Activated CD8-positive, alpha-beta memory T cell treated with anti-CD3 and anti-CD28 coated beads, Interleukin-2, amount 10 ng/mL, durations not matched to agents 7 days and 5 days (primary cell): ENCODE measurements around the gene RMDN2. TPM values are rescaled to one million over a fixed set of nuclear protein-coding genes. Genes with fewer than 3 reads are reported as not detected.
"Not testable (repeated sequence)": the region's sequence is repeated elsewhere in the genome, so short reads cannot be mapped to it uniquely, and the experiment has no call there.

Experiments
- ATAC-seq: fragments of 150-1000 bp; cut with Tn5 transposase; one replicate; pipeline ENCODE4 v1.10.0; 2021; ENCODE audit warnings: moderate library complexity
- CTCF ChIA-PET: fragments of 350-600 bp; sonication (Branson Sonifier 250); formaldehyde crosslinking; loops from one replicate; lab custom pipeline; 2021; ENCODE audit warnings: antibody characterized with exemption; lab: Charles Lee
- DNase-seq: peaks from one replicate; pipeline ENCODE4 v3.0.0-alpha.2; 2020
- H3K27ac Mint-ChIP-seq: one replicate; pipeline ENCODE4 v1.8.0; 2021; ENCODE audit warnings: mild to moderate bottlenecking, mixed read lengths
- H3K27me3 Mint-ChIP-seq: one replicate; pipeline ENCODE4 v1.8.0; 2021; ENCODE audit warnings: mixed read lengths
- H3K36me3 Mint-ChIP-seq: one replicate; pipeline ENCODE4 v1.8.0; 2021; ENCODE audit warnings: mild to moderate bottlenecking, mixed read lengths
- H3K4me1 Mint-ChIP-seq: one replicate; pipeline ENCODE4 v1.8.0; 2021; ENCODE audit warnings: mixed read lengths
- H3K4me3 Mint-ChIP-seq: one replicate; pipeline ENCODE4 v1.8.0; 2021; ENCODE audit warnings: mild to moderate bottlenecking, moderate library complexity, mixed read lengths
- H3K9me3 Mint-ChIP-seq: one replicate; pipeline ENCODE4 v1.8.0; 2022; ENCODE audit warnings: low read depth, mixed read lengths
- total RNA-seq, 2 experiments: library from RNA; stranded (reverse); gene quantifications; one replicate each; pipeline ENCODE4 v1.2.3, GENCODE V29; 2021

RMDN2 gene
- total RNA-seq, 2 experiments from 2014 or later: 1.5 to 1.6 TPM

- H3K36me3 Mint-ChIP-seq: peaks cover 1% of the 10 kb centered on the region
- peaks cover 3% of the 10 kb centered on the region for H3K4me1 Mint-ChIP-seq
- H3K27me3 Mint-ChIP-seq: peaks cover 12% of the 10 kb centered on the region
- no peak overlapping the region for H3K27ac Mint-ChIP-seq
- H3K9me3 Mint-ChIP-seq: no peaks in the 10 kb centered on the region
- no peak overlapping the region for H3K4me3 Mint-ChIP-seq
- DNase-seq: no peak
- CTCF ChIA-PET: no interaction called here
- ATAC-seq: no peak
These were observed 62.1 kb downstream of the RMDN2 start for GRCh38 chr2:37987098-37987775.

GRCh38 chr2:37992601-37993000 lies 67.5 kb downstream of the RMDN2 start:
- no peaks in the 10 kb centered on the region for H3K9me3 Mint-ChIP-seq
- H3K4me3 Mint-ChIP-seq: no peak overlapping the region
- no peak overlapping the region for H3K27ac Mint-ChIP-seq
- ATAC-seq (no peak), DNase-seq (no peak)
- H3K36me3 Mint-ChIP-seq: peaks cover 1% of the 10 kb centered on the region
- no peaks in the 10 kb centered on the region for H3K4me1 Mint-ChIP-seq
- CTCF ChIA-PET: interaction anchor here (0.7 to 1.5 kb wide), 3 partner anchors 181 to 282 kb away, joined by 3 to 4 read pairs (median 3); no protein-coding TSS in a partner anchor
- H3K27me3 Mint-ChIP-seq: no peaks in the 10 kb centered on the region

GRCh38 chr2:37993143-37993542 lies 68.1 kb downstream of the RMDN2 start:
- CTCF ChIA-PET: interaction anchor here (0.7 to 1.5 kb wide), 3 partner anchors 11 to 281 kb away, joined by 3 to 7 read pairs (median 3); no protein-coding TSS in a partner anchor
- no peaks in the 10 kb centered on the region for H3K4me1 Mint-ChIP-seq
- H3K4me3 Mint-ChIP-seq: no peak overlapping the region
- H3K36me3 Mint-ChIP-seq: peaks cover 1% of the 10 kb centered on the region
- H3K27ac Mint-ChIP-seq: no peak overlapping the region
- H3K9me3 Mint-ChIP-seq: no peaks in the 10 kb centered on the region
- no peaks in the 10 kb centered on the region for H3K27me3 Mint-ChIP-seq
- no peak for DNase-seq
- no peak for ATAC-seq

GRCh38 chr2:37997629-37998028 lies 72.5 kb downstream of the RMDN2 start:
- no peak for DNase-seq
- CTCF ChIA-PET: no interaction called here
- H3K27ac Mint-ChIP-seq: no peak overlapping the region
- H3K36me3 Mint-ChIP-seq: no peaks in the 10 kb centered on the region
- no peaks in the 10 kb centered on the region for H3K4me1 Mint-ChIP-seq
- no peak overlapping the region for H3K4me3 Mint-ChIP-seq
- H3K27me3 Mint-ChIP-seq: no peaks in the 10 kb centered on the region
- H3K9me3 Mint-ChIP-seq: no peaks in the 10 kb centered on the region
- ATAC-seq: no peak

GRCh38 chr2:38000485-38001222 lies 75.6 kb downstream of the RMDN2 start:
- DNase-seq (no peak), ATAC-seq (no peak)
- no peak overlapping the region for H3K4me3 Mint-ChIP-seq
- no peak overlapping the region for H3K27ac Mint-ChIP-seq
- H3K9me3 Mint-ChIP-seq: no peaks in the 10 kb centered on the region
- no peaks in the 10 kb centered on the region for H3K36me3 Mint-ChIP-seq
- H3K27me3 Mint-ChIP-seq: no peaks in the 10 kb centered on the region
- H3K4me1 Mint-ChIP-seq: no peaks in the 10 kb centered on the region
- CTCF ChIA-PET: no interaction called here

GRCh38 chr2:38010187-38010586 lies 85.1 kb downstream of the RMDN2 start:
- H3K4me1 Mint-ChIP-seq, H3K36me3 Mint-ChIP-seq, H3K4me3 Mint-ChIP-seq, H3K27ac Mint-ChIP-seq, DNase-seq, CTCF ChIA-PET, H3K9me3 Mint-ChIP-seq, ATAC-seq, H3K27me3 Mint-ChIP-seq: not testable (repeated sequence)

GRCh38 chr2:38010995-38011394 lies 85.9 kb downstream of the RMDN2 start:
- Mint-ChIP-seq H3K4me3 (no peak overlapping the region), H3K27me3 (no peaks in the 10 kb centered on the region), H3K9me3 (no peaks in the 10 kb centered on the region), H3K36me3 (no peaks in the 10 kb centered on the region), H3K27ac (no peak overlapping the region), H3K4me1 (no peaks in the 10 kb centered on the region)
- CTCF ChIA-PET: no interaction called here
- DNase-seq: no peak
- ATAC-seq: no peak

- CTCF ChIA-PET: no interaction called here
- DNase-seq (no peak), ATAC-seq (no peak)
- H3K27ac Mint-ChIP-seq: no peak overlapping the region
- no peaks in the 10 kb centered on the region for H3K4me1 Mint-ChIP-seq
- H3K4me3 Mint-ChIP-seq: no peak overlapping the region
- H3K9me3 Mint-ChIP-seq: no peaks in the 10 kb centered on the region
- no peaks in the 10 kb centered on the region for H3K36me3 Mint-ChIP-seq
- H3K27me3 Mint-ChIP-seq: no peaks in the 10 kb centered on the region
These were observed 88.2 kb downstream of the RMDN2 start for GRCh38 chr2:38013158-38013752.

GRCh38 chr2:38016219-38016618 lies 91.1 kb downstream of the RMDN2 start:
- Mint-ChIP-seq H3K36me3 (no peaks in the 10 kb centered on the region), H3K4me1 (no peaks in the 10 kb centered on the region), H3K27me3 (no peaks in the 10 kb centered on the region), H3K4me3 (no peak overlapping the region), H3K27ac (no peak overlapping the region), H3K9me3 (no peaks in the 10 kb centered on the region)
- DNase-seq (no peak), ATAC-seq (no peak)
- CTCF ChIA-PET: no interaction called here

GRCh38 chr2:38017836-38018235 lies 92.7 kb downstream of the RMDN2 start:
- Mint-ChIP-seq H3K4me1 (no peaks in the 10 kb centered on the region), H3K9me3 (no peaks in the 10 kb centered on the region), H3K36me3 (no peaks in the 10 kb centered on the region), H3K4me3 (no peak overlapping the region), H3K27ac (no peak overlapping the region), H3K27me3 (no peaks in the 10 kb centered on the region)
- ATAC-seq: no peak
- CTCF ChIA-PET: no interaction called here
- no peak for DNase-seq

GRCh38 chr2:38020359-38021069 lies 95.4 kb downstream of the RMDN2 start:
- CTCF ChIA-PET: interaction anchor here (0.5 kb wide), 1 partner anchor 763 kb away, joined by 3 read pairs; no protein-coding TSS in a partner anchor
- H3K27me3 Mint-ChIP-seq: peaks cover 13% of the 10 kb centered on the region
- not testable (repeated sequence) for H3K27ac Mint-ChIP-seq, H3K36me3 Mint-ChIP-seq, H3K4me3 Mint-ChIP-seq, ATAC-seq, H3K9me3 Mint-ChIP-seq, H3K4me1 Mint-ChIP-seq, DNase-seq

GRCh38 chr2:38021589-38021988 lies 96.5 kb downstream of the RMDN2 start:
- no peaks in the 10 kb centered on the region for H3K36me3 Mint-ChIP-seq
- no peak overlapping the region for H3K27ac Mint-ChIP-seq
- no peak for DNase-seq
- peaks cover 16% of the 10 kb centered on the region for H3K27me3 Mint-ChIP-seq
- ATAC-seq: no peak
- CTCF ChIA-PET: no interaction called here
- H3K4me1 Mint-ChIP-seq: no peaks in the 10 kb centered on the region
- no peaks in the 10 kb centered on the region for H3K9me3 Mint-ChIP-seq
- no peak overlapping the region for H3K4me3 Mint-ChIP-seq

GRCh38 chr2:38026846-38027245 lies 101.8 kb downstream of the RMDN2 start:
- H3K27ac Mint-ChIP-seq: no peak overlapping the region
- no peak for ATAC-seq
- CTCF ChIA-PET: no interaction called here
- H3K4me1 Mint-ChIP-seq: no peaks in the 10 kb centered on the region
- no peak for DNase-seq
- H3K4me3 Mint-ChIP-seq: no peak overlapping the region
- peaks cover 22% of the 10 kb centered on the region for H3K27me3 Mint-ChIP-seq
- no peaks in the 10 kb centered on the region for H3K36me3 Mint-ChIP-seq
- no peaks in the 10 kb centered on the region for H3K9me3 Mint-ChIP-seq
